SH-SY5Y (cell line): Measurements from ENCODE around the gene FAM228B.

ENCODE experiments used
- GATA2 ChIP-seq: IDR thresholded peaks from 2 replicates; pipeline ENCODE4 v1.6.1; 2011; ENCODE audit warnings: mild to moderate bottlenecking, low read depth, low read length
- GATA3 ChIP-seq: IDR thresholded peaks from 2 replicates; pipeline ENCODE4 v1.6.1; 2011; ENCODE audit warnings: low read depth, mild to moderate bottlenecking, low read length, moderate library complexity

- TF ChIP-seq GATA3 (no peak), GATA2 (no peak)
Measured at GRCh38 chr2:24182507-24182906, 59.2 kb downstream of the FAM228B start.
